ENCODE measurements around the gene CD7.

Gene CD7

DNA sequence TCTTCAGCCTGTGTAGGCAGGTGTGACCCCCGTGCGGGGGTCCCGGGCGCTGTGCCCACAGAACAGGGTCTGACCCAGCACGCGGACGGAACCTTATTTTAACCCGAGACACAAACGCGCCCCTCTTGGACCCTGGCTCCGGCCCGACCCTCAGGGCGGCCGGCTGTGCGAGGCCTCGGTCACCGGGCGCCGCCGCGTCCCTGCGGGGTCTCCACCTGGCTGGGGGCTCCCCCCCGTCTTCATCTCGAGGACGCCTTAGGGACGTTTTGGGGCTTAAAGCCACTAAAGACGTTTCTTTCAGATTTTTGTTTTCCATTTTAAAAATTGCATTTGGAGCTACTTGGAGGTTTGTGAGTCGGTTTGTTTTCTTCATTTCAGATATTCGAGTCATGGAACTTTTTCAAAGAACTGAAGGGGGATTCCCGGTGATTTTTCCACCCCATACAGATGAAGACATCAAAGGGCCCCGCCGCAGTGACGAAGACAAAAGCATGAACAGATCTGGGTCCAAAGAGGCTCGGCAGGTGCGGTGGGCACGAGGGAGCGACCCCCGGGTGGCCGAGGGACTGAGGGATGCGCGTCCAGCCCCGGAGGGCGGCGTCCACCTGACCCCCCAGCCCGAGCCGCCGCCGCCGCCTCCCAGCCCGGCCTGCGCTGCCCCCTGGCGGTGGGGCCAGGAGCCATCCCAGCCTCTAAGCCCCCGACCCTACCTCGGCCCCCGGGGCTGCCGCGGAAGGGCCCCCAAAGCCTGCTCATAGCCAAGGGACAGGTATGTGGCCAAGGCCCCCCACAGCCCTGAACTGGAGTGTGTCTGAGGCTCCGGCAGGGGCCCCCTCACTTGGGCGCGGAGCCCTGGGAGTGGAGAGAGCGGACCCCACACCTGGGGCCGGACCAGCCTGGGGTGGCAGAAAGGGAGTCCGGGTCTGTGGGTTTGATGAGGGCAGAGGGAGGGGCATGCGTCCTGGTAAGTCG, 3.8 kb upstream of the CD7 start:
- H3K9ac ChIP-seq (ENCODE audit: low read depth in 1 of 2, low read length in 2 of 2): peak overlapping the region; percentile 6 to 64
- H3K9me3 ChIP-seq (ENCODE audit: control insufficient read depth in 1 of 2, low read length in 2 of 2): peaks cover 0 to 7% of the 10 kb centered on the region in 2 donors
- H3K36me3 ChIP-seq (ENCODE audit: control insufficient read depth in 1 of 2, insufficient read depth in 2 of 2, low read length in 2 of 2): no peaks in the 10 kb centered on the region
- H3K4me1 ChIP-seq (ENCODE audit: control insufficient read depth in 1 of 2, insufficient read depth in 2 of 2, low read length in 2 of 2): peaks cover 22% of the 10 kb centered on the region in 2 donors
- H3K4me3 ChIP-seq (ENCODE audit: low read depth in 1 of 2, low read length in 2 of 2): peak overlapping the region; percentile 31 to 57
- H3K27ac ChIP-seq (ENCODE audit: low read depth, low read length): no peak overlapping the region
- H3K27me3 ChIP-seq (ENCODE audit: control insufficient read depth in 1 of 2, insufficient read depth in 2 of 2, low read length in 2 of 2): no peaks in the 10 kb centered on the region

DNA sequence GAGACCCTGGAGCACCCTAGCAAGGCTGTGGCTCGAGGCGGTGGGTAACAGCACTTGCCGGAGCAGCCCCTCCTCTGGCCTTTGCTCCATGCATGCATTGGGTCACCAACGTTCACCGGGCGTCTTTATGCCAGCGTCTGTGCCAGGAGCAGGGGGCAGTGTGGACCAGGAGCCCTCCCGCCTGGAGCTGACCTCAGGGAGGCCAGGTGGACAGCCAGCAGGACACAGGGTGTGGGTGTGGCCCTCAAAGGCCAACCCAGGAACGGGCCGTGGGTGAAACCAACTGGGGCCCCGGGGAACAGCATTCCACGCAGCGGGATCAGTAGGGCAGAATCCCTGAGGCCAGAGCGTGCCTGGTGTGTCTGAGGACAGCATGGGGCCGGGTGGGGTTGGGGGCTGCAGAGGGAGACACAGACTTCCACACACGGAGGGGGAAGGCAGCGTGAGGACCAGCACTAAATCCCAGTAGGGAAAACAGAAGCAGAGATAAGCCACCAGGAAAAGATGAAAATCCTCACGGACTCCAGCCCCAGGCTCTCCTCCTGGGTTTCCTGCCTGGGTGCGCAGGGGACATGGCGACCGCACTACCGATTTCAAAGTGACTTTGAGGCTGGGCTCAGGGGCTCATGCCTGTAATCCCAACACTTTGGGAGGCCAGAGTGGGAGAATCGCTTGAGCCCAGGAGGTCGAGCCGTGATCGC, 2.9 kb upstream of the CD7 start:
- H3K9me3 ChIP-seq (ENCODE audit: control insufficient read depth in 1 of 2, low read length in 2 of 2): peaks cover 0 to 7% of the 10 kb centered on the region in 2 donors
- peaks cover 25 to 26% of the 10 kb centered on the region in 2 donors for H3K4me1 ChIP-seq (ENCODE audit: control insufficient read depth in 1 of 2, insufficient read depth in 2 of 2, low read length in 2 of 2)
- peak overlapping the region; percentile 31 to 57 for H3K4me3 ChIP-seq (ENCODE audit: low read depth in 1 of 2, low read length in 2 of 2)
- no peak overlapping the region for H3K27ac ChIP-seq (ENCODE audit: low read depth, low read length)
- H3K36me3 ChIP-seq (ENCODE audit: control insufficient read depth in 1 of 2, insufficient read depth in 2 of 2, low read length in 2 of 2): no peaks in the 10 kb centered on the region
- H3K9ac ChIP-seq (ENCODE audit: low read depth in 1 of 2, low read length in 2 of 2): peak overlapping the region in 1 of 2 donors; percentile 64
- H3K27me3 ChIP-seq (ENCODE audit: control insufficient read depth in 1 of 2, insufficient read depth in 2 of 2, low read length in 2 of 2): peaks cover 0 to 2% of the 10 kb centered on the region in 2 donors

DNA sequence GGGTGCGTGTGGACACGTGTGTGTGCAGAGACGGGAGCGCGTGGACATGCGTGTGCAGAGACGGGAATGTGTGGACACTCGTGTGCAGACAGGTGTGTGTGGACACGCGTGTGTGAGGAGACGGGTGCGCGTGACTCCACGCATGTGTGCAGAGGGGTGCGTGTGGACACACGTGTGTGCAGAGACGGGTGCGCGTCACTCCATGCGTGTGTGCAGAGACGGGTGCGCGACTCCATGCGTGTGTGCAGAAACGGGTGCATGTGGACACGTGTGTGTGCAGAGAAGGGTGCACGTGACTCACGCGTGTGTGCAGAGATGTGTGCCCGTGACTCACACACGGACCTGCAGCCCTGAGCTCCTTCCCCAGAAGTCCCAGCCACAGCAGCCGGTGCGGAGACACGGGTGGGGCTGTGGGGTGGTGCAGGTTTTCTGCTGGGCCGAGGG, 2.2 kb upstream of the CD7 start:
- H3K36me3 ChIP-seq (ENCODE audit: control insufficient read depth in 1 of 2, insufficient read depth in 2 of 2, low read length in 2 of 2): no peaks in the 10 kb centered on the region
- peaks cover 0 to 2% of the 10 kb centered on the region in 2 donors for H3K27me3 ChIP-seq (ENCODE audit: control insufficient read depth in 1 of 2, insufficient read depth in 2 of 2, low read length in 2 of 2)
- H3K9me3 ChIP-seq (ENCODE audit: control insufficient read depth in 1 of 2, low read length in 2 of 2): peaks cover 0 to 7% of the 10 kb centered on the region in 2 donors
- no peak overlapping the region for H3K4me3 ChIP-seq (ENCODE audit: low read depth in 1 of 2, low read length in 2 of 2)
- no peak overlapping the region for H3K27ac ChIP-seq (ENCODE audit: low read depth, low read length)
- H3K4me1 ChIP-seq (ENCODE audit: control insufficient read depth in 1 of 2, insufficient read depth in 2 of 2, low read length in 2 of 2): peaks cover 19% of the 10 kb centered on the region in 2 donors
- peak overlapping the region in 1 of 2 donors; percentile 25 for H3K9ac ChIP-seq (ENCODE audit: low read depth in 1 of 2, low read length in 2 of 2)

DNA sequence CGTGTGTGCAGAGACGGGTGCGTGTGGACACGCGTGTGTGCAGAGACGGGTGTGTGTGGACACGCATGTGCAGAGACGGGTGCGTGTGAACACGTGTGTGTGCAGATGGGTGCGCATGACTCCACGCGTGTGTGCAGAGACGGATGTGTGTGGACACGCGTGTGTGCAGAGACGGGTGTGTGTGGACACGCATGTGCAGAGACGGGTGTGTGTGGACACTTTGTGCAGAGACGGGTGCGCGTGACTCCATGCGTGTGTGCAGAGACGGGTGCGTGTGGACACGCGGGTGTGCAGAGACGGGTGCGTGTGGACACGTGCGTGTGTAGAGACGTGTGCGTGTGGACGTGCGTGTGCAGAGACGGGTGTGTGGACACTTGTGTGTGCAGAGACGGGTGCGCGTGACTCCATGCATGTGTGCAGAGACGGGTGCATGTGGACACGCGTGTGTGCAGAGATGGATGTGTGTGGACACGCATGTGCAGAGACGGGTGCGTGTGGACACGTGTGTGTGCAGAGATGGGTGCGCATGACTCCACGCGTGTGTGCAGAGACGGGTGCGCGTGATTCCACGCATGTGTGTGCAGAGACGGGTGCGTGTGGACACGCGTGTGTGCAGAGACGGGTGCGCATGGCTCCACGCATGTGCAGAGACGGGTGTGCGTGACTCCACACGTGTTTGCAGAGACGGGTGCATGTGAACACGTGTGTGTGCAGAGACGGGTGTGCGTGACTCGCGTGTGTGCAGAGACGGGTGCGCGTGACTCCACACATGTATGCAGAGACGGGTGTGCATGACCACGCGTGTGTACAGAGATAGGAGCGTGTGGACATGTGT, 1.6 kb upstream of the CD7 start:
- Histone ChIP-seq H3K4me3 (ENCODE audit: low read depth in 1 of 2, low read length in 2 of 2) (no peak overlapping the region), H3K9ac (ENCODE audit: low read depth in 1 of 2, low read length in 2 of 2) (peak overlapping the region in 1 of 2 donors; percentile 25), H3K36me3 (ENCODE audit: control insufficient read depth in 1 of 2, insufficient read depth in 2 of 2, low read length in 2 of 2) (no peaks in the 10 kb centered on the region), H3K4me1 (ENCODE audit: control insufficient read depth in 1 of 2, insufficient read depth in 2 of 2, low read length in 2 of 2) (peaks cover 17 to 18% of the 10 kb centered on the region in 2 donors), H3K27me3 (ENCODE audit: control insufficient read depth in 1 of 2, insufficient read depth in 2 of 2, low read length in 2 of 2) (peaks cover 0 to 2% of the 10 kb centered on the region in 2 donors), H3K9me3 (ENCODE audit: control insufficient read depth in 1 of 2, low read length in 2 of 2) (peaks cover 0 to 7% of the 10 kb centered on the region in 2 donors), H3K27ac (ENCODE audit: low read depth, low read length) (no peak overlapping the region)

DNA sequence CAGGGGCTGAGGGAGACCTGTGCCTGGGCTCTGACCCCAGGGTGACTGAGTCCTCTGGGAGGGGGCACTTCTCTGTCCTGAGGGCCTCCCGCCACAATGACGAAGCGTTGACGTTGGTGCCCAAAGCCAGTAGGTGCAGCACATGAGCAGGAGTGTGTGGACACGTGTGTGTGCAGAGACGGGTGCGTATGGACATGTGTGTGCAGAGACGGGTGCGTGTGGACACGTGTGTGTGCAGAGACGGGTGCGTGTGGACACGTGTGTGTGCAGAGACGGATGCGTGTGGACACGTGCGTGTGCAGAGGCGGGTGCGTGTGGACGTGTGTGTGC, 726 bp upstream of the CD7 start:
- Histone ChIP-seq H3K27ac (ENCODE audit: low read depth, low read length) (no peak overlapping the region), H3K4me3 (ENCODE audit: low read depth in 1 of 2, low read length in 2 of 2) (no peak overlapping the region), H3K9me3 (ENCODE audit: control insufficient read depth in 1 of 2, low read length in 2 of 2) (peaks cover 0 to 7% of the 10 kb centered on the region in 2 donors), H3K9ac (ENCODE audit: low read depth in 1 of 2, low read length in 2 of 2) (no peak overlapping the region), H3K4me1 (ENCODE audit: control insufficient read depth in 1 of 2, insufficient read depth in 2 of 2, low read length in 2 of 2) (peaks cover 17 to 18% of the 10 kb centered on the region in 2 donors), H3K27me3 (ENCODE audit: control insufficient read depth in 1 of 2, insufficient read depth in 2 of 2, low read length in 2 of 2) (peaks cover 0 to 2% of the 10 kb centered on the region in 2 donors), H3K36me3 (ENCODE audit: control insufficient read depth in 1 of 2, insufficient read depth in 2 of 2, low read length in 2 of 2) (no peaks in the 10 kb centered on the region)

DNA sequence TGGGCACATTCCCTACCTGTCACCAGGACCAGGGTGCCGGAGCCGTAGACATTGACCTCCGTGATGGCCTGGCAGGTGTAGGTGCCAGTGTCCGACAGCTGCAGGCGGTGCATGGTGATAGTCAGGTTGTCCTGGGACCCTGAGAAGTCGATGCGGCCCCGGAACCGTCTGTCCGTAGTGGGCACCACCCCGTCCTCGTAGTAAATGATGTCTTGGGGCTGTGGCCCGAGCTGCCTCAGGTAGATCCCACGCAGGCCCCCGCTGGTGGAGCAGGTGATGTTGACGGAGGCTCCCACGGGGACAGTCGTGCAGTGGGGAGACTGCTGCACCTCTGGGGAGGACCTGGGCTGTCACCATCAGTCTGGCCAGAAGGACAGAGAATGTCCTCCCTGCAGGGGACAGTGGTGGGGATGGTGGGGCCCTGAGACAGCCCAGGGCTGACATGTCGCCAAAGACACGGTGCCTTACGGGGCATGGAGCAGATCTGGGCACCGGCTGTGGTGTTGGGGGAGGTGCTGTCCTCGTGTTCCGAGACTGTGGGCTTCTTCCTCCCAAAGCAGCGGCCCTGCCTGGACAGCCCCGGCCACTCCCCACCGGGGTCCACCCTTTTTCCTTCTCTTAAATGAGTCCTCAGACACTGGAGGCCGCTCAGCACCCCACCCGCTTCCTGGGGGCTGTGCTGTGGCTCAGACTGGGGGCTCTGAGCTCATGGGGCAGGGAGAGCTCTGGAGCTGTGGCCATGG, 586 bp downstream of the CD7 start:
- no peak overlapping the region for H3K27ac ChIP-seq (ENCODE audit: low read depth, low read length)

DNA sequence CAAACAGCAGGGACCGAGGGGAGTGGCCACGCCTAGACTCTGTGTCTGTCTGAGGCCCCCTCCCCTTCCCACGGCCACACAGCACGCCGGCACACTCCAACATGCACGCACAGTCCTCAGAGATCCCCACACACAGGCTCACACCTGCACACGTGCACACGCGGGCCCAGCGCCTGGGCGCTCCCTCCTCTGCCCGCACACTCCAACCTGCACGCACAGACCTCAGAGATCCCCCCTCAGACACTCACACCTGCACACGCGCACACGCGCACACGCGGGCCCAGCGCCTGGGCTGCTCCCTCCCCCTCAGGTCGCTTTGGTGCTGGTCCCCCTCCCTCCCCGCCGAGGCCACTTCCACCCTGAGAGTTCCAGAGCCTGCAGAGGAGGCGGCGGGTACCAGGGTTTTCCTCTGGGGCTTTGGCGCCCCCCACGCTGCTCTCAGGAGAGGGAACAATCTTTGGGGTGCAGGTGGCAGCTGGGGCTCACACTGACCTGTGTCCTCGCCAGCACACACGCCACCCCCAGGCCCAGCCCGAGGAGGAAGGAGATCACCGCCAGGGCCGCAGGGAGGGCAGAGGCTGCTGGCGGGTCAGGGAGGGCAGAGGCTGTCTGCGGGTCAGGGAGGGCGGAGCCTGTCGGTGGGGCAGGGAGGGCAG, 1.6 kb downstream of the CD7 start:
- Histone ChIP-seq H3K4me3 (ENCODE audit: low read depth in 1 of 2, low read length in 2 of 2) (peak overlapping the region; percentile 47 to 51), H3K27ac (ENCODE audit: low read depth, low read length) (no peak overlapping the region), H3K27me3 (ENCODE audit: control insufficient read depth in 1 of 2, insufficient read depth in 2 of 2, low read length in 2 of 2) (peaks cover 0 to 2% of the 10 kb centered on the region in 2 donors), H3K9me3 (ENCODE audit: control insufficient read depth in 1 of 2, low read length in 2 of 2) (peaks cover 0 to 7% of the 10 kb centered on the region in 2 donors), H3K9ac (ENCODE audit: low read depth in 1 of 2, low read length in 2 of 2) (peak overlapping the region in 1 of 2 donors; percentile 18), H3K4me1 (ENCODE audit: control insufficient read depth in 1 of 2, insufficient read depth in 2 of 2, low read length in 2 of 2) (peaks cover 13 to 14% of the 10 kb centered on the region in 2 donors), H3K36me3 (ENCODE audit: control insufficient read depth in 1 of 2, insufficient read depth in 2 of 2, low read length in 2 of 2) (no peaks in the 10 kb centered on the region)

More for the DNA sequence above, 586 bp downstream of the CD7 start:
- H3K4me3 ChIP-seq (ENCODE audit: low read depth in 1 of 2, low read length in 2 of 2): peak overlapping the region; percentile 36 to 51
- H3K36me3 ChIP-seq (ENCODE audit: control insufficient read depth in 1 of 2, insufficient read depth in 2 of 2, low read length in 2 of 2): no peaks in the 10 kb centered on the region
- peaks cover 0 to 2% of the 10 kb centered on the region in 2 donors for H3K27me3 ChIP-seq (ENCODE audit: control insufficient read depth in 1 of 2, insufficient read depth in 2 of 2, low read length in 2 of 2)
- H3K9ac ChIP-seq (ENCODE audit: low read depth in 1 of 2, low read length in 2 of 2): peak overlapping the region; percentile 18 to 32
- H3K9me3 ChIP-seq (ENCODE audit: control insufficient read depth in 1 of 2, low read length in 2 of 2): peaks cover 0 to 7% of the 10 kb centered on the region in 2 donors
- peaks cover 17% of the 10 kb centered on the region in 2 donors for H3K4me1 ChIP-seq (ENCODE audit: control insufficient read depth in 1 of 2, insufficient read depth in 2 of 2, low read length in 2 of 2)

DNA sequence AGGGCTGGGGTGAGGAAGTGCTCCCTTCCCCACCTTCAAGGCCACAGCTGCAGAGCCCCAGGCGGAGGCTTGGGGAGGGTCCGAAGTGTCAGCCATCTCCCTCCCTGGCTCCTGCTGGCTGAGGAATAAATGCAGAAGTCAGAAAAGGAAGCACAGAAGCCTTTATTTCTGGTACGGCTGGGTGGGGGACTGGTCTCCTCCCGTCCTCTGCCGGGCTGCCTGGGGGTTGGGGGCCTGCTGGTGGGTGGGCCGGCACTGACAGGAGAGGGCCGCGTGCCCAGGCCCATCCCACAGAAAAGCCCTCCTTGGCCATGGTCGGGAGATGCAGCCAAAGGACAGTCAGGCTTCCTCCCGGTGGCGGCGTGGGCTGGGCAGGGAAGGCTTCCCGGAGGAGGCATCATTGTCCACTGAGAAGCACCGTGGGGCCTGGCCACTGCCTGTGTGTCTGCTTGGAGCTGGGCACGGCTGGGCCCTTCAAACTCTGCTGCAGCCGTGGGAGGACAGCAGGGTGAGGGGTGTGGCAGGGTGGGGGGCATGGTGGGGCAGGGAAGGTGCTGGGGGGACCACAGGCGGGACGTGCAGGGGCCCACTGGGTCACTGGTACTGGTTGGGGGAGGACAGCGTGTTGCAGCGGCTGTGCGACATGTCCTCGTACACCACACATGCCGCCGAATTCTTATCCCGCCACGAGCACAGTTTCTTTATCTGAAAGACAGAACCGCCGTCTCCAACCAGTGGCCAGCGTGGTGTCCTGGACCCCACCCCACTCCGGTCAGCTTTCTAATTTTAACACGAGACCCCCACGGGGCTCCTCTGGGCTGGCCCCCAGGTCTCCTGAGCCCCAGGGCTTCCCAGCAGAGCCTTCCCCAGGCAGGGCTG, 2.4 kb downstream of the CD7 start:
- Histone ChIP-seq H3K4me3 (ENCODE audit: low read depth in 1 of 2, low read length in 2 of 2) (no peak overlapping the region), H3K4me1 (ENCODE audit: control insufficient read depth in 1 of 2, insufficient read depth in 2 of 2, low read length in 2 of 2) (peaks cover 17 to 18% of the 10 kb centered on the region in 2 donors), H3K27me3 (ENCODE audit: control insufficient read depth in 1 of 2, insufficient read depth in 2 of 2, low read length in 2 of 2) (peaks cover 0 to 2% of the 10 kb centered on the region in 2 donors)

More for the DNA sequence above, 2.4 kb downstream of the CD7 start:
- Histone ChIP-seq H3K27ac (ENCODE audit: low read depth, low read length) (no peak overlapping the region), H3K36me3 (ENCODE audit: control insufficient read depth in 1 of 2, insufficient read depth in 2 of 2, low read length in 2 of 2) (no peaks in the 10 kb centered on the region), H3K9me3 (ENCODE audit: control insufficient read depth in 1 of 2, low read length in 2 of 2) (peaks cover 0 to 7% of the 10 kb centered on the region in 2 donors), H3K9ac (ENCODE audit: low read depth in 1 of 2, low read length in 2 of 2) (no peak overlapping the region)

Measured in duodenal mucosa (tissue), 2 donors.